Neutrophil (primary cell): ENCODE data around the gene TUBD1.
A peak's percentile ranks its signal among the peaks of the same experiment; 100 is the strongest.
"Not testable (repeated sequence)": the region's sequence is repeated elsewhere in the genome, so short reads cannot be mapped to it uniquely, and the experiment has no call there.

Experiments used
- H3K27ac ChIP-seq: fragments of 200-600 bp; sonication (generic); 2 replicates; pipeline ENCODE4 v1.5.1; 2016; ENCODE audit warnings: mild to moderate bottlenecking, moderate library complexity
- H3K27me3 ChIP-seq: fragments of 200-600 bp; sonication (generic); 2 replicates; pipeline ENCODE4 v1.6.0; 2016; ENCODE audit warnings: mild to moderate bottlenecking
- H3K36me3 ChIP-seq: fragments of 200-600 bp; sonication (generic); 2 replicates; pipeline ENCODE4 v1.5.1; 2017
- H3K4me1 ChIP-seq, 2 experiments: fragments of 200-600 bp in 1 of 2; sonication (generic) in 1 of 2; 1 replicate in 1 of 2; 2 replicates in 1 of 2; pipeline versions ENCODE4 v1.5.1 to v1.6.1; 2013 to 2016; ENCODE audit warnings: low read depth in 1 of 2, low read length in 1 of 2, mild to moderate bottlenecking in 1 of 2, moderate library complexity in 1 of 2; ENCODE audit not compliant: control insufficient read depth in 1 of 2, insufficient read depth in 1 of 2
- H3K4me3 ChIP-seq, 2 experiments: fragments of 200-600 bp in 1 of 2; sonication (generic) in 1 of 2; 1 replicate in 1 of 2; 2 replicates in 1 of 2; pipeline ENCODE4 v1.5.1; 2013 to 2016; ENCODE audit warnings: low read depth in 1 of 2, low read length in 1 of 2, mild to moderate bottlenecking in 1 of 2, moderate library complexity in 1 of 2
- H3K9me3 ChIP-seq: fragments of 200-600 bp; sonication (generic); 2 replicates; pipeline ENCODE4 v1.5.1; 2016
- TF ChIP-seq, protein P1 (sequence below): fragments of 200-600 bp; sonication (generic); IDR thresholded peaks from 2 replicates; pipeline ENCODE4 v1.5.1; 2016; ENCODE audit warnings: antibody characterized with exemption

Gene TUBD1

DNA sequence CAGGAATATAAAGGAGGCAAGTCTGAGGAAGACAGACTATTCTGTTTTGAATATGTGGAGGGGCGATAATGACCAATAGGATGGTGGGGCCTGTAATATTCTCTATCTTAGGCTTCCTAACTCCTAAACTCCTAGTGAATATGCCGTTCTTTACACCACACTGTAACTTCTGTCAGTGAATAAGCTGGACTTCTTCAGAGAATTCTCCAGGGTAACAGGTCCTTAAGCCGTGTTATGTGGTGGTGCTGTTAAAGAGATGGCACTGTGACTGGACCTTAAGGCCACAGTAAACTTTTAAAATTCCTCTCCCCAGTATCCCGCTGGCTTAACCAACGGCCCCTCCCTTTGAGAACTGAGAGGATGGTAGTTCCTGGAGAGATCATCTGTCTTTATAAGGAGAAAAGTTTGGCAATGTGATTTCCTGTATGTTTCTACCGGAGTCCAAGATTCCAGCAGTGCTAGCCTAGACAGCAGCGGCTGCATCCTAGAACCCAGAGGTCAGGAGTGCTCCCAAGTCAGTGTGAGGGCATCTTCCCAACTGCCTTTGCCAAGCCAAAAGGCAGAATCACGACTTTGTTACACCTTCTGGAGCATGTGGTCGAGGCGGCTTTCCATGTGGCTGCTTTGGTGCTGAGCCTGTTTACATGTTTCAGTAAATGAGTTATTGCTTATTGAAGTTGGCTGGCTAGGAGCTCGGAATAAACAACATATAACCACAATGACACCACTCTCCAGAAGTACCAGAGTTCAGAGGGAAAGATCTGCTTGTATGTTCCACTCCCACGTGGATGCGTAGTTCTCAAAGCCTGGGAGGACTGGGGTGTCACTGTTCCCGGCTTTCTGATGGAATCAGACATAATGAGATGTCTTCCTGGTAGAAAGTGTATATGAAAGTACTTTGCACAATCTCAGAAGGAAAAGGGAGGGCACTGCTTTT, 41.0 kb downstream of the TUBD1 start:
- Histone ChIP-seq H3K9me3 (no peaks in the 10 kb centered on the region), H3K27me3 (no peaks in the 10 kb centered on the region), H3K36me3 (peaks cover 3% of the 10 kb centered on the region), H3K27ac (peak overlapping the region; percentile 39), H3K4me1 (peaks cover 35 to 43% of the 10 kb centered on the region in 2 experiments), H3K4me3 (no peak overlapping the region)
- TF ChIP-seq, protein P1, sequence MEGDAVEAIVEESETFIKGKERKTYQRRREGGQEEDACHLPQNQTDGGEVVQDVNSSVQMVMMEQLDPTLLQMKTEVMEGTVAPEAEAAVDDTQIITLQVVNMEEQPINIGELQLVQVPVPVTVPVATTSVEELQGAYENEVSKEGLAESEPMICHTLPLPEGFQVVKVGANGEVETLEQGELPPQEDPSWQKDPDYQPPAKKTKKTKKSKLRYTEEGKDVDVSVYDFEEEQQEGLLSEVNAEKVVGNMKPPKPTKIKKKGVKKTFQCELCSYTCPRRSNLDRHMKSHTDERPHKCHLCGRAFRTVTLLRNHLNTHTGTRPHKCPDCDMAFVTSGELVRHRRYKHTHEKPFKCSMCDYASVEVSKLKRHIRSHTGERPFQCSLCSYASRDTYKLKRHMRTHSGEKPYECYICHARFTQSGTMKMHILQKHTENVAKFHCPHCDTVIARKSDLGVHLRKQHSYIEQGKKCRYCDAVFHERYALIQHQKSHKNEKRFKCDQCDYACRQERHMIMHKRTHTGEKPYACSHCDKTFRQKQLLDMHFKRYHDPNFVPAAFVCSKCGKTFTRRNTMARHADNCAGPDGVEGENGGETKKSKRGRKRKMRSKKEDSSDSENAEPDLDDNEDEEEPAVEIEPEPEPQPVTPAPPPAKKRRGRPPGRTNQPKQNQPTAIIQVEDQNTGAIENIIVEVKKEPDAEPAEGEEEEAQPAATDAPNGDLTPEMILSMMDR = no peak

DNA sequence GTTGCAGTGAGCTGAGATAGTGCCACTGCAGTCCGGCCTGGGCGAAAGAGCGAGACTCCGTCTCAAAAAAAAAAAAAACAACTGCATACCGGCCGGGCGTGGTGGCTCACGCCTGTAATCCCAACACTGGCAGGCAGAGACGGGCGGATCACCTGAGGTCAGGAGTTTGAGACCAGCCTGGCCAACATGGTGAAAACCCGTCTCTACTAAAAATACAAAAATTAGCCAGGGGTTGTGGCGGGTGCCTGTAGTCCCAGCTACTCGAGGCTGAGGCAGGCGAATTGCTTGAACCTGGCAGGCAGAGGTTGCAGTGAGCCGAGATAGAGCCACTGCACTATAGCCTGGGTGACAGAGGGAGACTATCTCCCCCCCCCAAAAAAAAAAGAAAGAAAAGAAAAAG, 42.4 kb downstream of the TUBD1 start:
- peaks cover 41 to 55% of the 10 kb centered on the region in 2 experiments for H3K4me1 ChIP-seq
- H3K9me3 ChIP-seq, H3K27me3 ChIP-seq, H3K4me3 ChIP-seq, H3K36me3 ChIP-seq, H3K27ac ChIP-seq: not testable (repeated sequence)

DNA sequence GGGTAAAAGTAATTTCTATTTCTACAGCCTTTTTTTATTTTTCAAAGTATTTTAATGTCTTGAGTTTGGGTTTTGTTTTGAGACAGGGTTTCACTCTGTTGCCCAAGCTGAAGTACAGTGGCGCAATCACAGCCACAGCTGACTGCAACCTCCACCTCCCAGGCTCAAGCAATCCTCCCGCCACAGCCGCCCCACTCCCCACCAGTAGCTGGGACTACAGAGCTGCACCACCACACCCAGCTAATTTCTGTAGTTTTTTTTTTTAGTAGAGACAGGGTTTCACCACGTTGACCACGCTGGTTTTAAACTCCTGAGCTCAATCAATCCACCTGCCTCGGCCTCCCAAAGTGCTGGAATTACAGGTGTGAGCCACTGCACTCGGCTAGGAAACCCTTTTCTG, 44.0 kb downstream of the TUBD1 start:
- Histone ChIP-seq H3K4me3 (peak overlapping the region; percentile 41 to 48), H3K27me3 (no peaks in the 10 kb centered on the region), H3K36me3 (peaks cover 4% of the 10 kb centered on the region), H3K27ac (peak overlapping the region; percentile 89), H3K9me3 (no peaks in the 10 kb centered on the region), H3K4me1 (peaks cover 41 to 55% of the 10 kb centered on the region in 2 experiments)
- TF ChIP-seq, protein P1 = no peak

DNA sequence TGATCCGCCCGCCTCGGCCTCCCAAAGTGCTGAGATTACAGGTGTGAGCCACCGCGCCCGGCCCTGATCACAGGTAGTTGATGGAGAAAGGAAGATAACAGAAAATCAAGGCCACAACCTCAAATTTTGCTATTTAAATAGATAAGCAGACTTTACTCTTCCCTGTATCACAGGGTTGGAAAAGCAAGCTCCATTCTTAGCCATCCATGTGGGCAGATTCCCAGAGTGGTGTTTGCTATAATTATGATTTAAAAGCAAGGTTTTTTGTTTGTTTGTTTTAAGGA, 44.4 kb downstream of the TUBD1 start:
- peaks cover 41 to 55% of the 10 kb centered on the region in 2 experiments for H3K4me1 ChIP-seq
- H3K27ac ChIP-seq = peak overlapping the region; percentile 89
- TF ChIP-seq, protein P1 = no peak
- H3K27me3 ChIP-seq = no peaks in the 10 kb centered on the region
- H3K9me3 ChIP-seq = no peaks in the 10 kb centered on the region
- peaks cover 8% of the 10 kb centered on the region for H3K36me3 ChIP-seq
- H3K4me3 ChIP-seq = peak overlapping the region; percentile 41 to 48

DNA sequence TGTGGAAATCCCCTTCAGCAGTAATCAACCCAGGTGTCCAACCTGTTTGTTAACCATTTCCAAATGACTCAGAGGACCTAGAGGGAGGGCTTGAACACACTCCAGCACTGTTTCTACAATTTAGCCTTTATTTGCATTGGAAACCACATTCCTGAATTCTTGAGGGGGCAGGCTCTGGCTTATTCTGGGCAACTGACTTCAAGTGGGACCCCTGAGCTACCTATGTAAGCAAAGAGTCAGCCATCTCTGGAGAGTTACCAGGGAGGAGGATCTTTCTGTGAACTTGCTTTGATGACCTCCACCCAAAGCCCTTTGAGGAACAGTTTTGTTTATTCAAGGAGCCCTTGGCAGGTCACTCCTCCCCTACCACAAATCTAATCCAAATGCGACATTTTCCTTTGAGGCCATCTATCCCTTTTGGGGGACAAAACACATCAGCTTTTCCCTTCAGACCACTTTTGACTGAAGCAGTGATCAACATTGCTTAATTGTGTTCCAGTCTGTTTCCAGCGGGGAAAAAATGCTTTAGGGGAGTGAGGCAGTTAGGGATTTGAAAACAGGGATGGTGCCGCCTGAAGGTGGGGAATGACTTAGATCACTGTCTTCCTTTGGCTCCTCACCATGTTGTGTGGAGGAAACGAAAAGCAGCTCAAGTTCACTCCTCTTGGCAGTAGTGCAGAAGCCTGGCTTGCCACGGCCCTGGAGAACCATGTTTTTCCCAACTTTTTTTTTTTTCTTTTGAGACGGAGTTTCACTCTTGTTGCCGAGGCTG, 46.2 kb downstream of the TUBD1 start:
- no peaks in the 10 kb centered on the region for H3K9me3 ChIP-seq
- no peak overlapping the region for H3K4me3 ChIP-seq
- H3K36me3 ChIP-seq = peaks cover 22% of the 10 kb centered on the region
- no peaks in the 10 kb centered on the region for H3K27me3 ChIP-seq
- TF ChIP-seq, protein P1 = no peak
- peaks cover 41 to 51% of the 10 kb centered on the region in 2 experiments for H3K4me1 ChIP-seq
- H3K27ac ChIP-seq = peak overlapping the region; percentile 65
